Endothelial cell of umbilical vein (primary cell): ENCODE data around the gene BCAR1.
"Not testable (repeated sequence)": the region's sequence is repeated elsewhere in the genome, so short reads cannot be mapped to it uniquely, and the experiment has no call there.

Experiments used
- EZH2 ChIP-seq: IDR thresholded peaks from 2 replicates; pipeline ENCODE4 v1.6.1; 2012; ENCODE audit warnings: borderline replicate concordance, low read depth, mild to moderate bottlenecking, moderate library complexity, low read length, inconsistent platforms; ENCODE audit not compliant: severe bottlenecking
- FOS ChIP-seq: IDR thresholded peaks from 2 replicates; pipeline ENCODE4 v1.6.1; 2011; ENCODE audit warnings: mild to moderate bottlenecking, low read length, moderate library complexity, borderline replicate concordance; ENCODE audit not compliant: insufficient read depth
- GATA2 ChIP-seq: IDR thresholded peaks from 2 replicates; pipeline ENCODE4 v1.7.0; 2011; ENCODE audit warnings: low read depth, mild to moderate bottlenecking, moderate library complexity, mixed read lengths, low read length; ENCODE audit not compliant: insufficient read length, insufficient read depth
- JUN ChIP-seq: IDR thresholded peaks from 2 replicates; pipeline ENCODE4 v1.6.1; 2011; ENCODE audit warnings: borderline replicate concordance, low read depth; ENCODE audit not compliant: insufficient read length, insufficient read depth
- MYC ChIP-seq: IDR thresholded peaks from one replicate; pipeline ENCODE4 v1.6.1; 2011; ENCODE audit warnings: mild to moderate bottlenecking, low read depth, low read length
- POLR2A ChIP-seq: IDR thresholded peaks from 2 replicates; pipeline ENCODE4 v1.6.1; 2012; ENCODE audit warnings: low read depth, mild to moderate bottlenecking, control low read depth, low read length
- POLR2AphosphoS5 ChIP-seq: IDR thresholded peaks from 2 replicates; pipeline ENCODE4 v1.6.1; 2012; ENCODE audit warnings: low read depth, mild to moderate bottlenecking, control low read depth, low read length, moderate library complexity; ENCODE audit not compliant: insufficient read depth
- TF ChIP-seq, protein P1 (sequence below), 2 donors: IDR thresholded peaks; 1 replicate in 1 of 2; 2 replicates in 1 of 2; pipeline ENCODE4 v1.5.1; 2011; ENCODE audit warnings: low read length in 2 of 2, mild to moderate bottlenecking in 2 of 2, moderate library complexity in 2 of 2, control low read depth in 1 of 2, inconsistent platforms in 1 of 2, low read depth in 1 of 2; ENCODE audit not compliant: insufficient read depth in 1 of 2; ENCODE audit errors: extremely low read depth in 1 of 2
- TF ChIP-seq, protein P2 (sequence below): IDR thresholded peaks from 2 replicates; pipeline ENCODE4 v1.6.1; 2011; ENCODE audit not compliant: insufficient read depth, insufficient read length

- TF ChIP-seq, protein P1, sequence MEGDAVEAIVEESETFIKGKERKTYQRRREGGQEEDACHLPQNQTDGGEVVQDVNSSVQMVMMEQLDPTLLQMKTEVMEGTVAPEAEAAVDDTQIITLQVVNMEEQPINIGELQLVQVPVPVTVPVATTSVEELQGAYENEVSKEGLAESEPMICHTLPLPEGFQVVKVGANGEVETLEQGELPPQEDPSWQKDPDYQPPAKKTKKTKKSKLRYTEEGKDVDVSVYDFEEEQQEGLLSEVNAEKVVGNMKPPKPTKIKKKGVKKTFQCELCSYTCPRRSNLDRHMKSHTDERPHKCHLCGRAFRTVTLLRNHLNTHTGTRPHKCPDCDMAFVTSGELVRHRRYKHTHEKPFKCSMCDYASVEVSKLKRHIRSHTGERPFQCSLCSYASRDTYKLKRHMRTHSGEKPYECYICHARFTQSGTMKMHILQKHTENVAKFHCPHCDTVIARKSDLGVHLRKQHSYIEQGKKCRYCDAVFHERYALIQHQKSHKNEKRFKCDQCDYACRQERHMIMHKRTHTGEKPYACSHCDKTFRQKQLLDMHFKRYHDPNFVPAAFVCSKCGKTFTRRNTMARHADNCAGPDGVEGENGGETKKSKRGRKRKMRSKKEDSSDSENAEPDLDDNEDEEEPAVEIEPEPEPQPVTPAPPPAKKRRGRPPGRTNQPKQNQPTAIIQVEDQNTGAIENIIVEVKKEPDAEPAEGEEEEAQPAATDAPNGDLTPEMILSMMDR (IDR thresholded peaks at IDR 0.05; ENCODE audit: extremely low read depth in 1 of 2, insufficient read depth in 1 of 2, low read depth in 1 of 2, low read length in 2 of 2): not testable (repeated sequence)
- not testable (repeated sequence) for TF ChIP-seq POLR2A, POLR2AphosphoS5, EZH2, JUN, GATA2, MYC, FOS
- TF ChIP-seq, protein P2, sequence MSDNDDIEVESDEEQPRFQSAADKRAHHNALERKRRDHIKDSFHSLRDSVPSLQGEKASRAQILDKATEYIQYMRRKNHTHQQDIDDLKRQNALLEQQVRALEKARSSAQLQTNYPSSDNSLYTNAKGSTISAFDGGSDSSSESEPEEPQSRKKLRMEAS: not testable (repeated sequence)
These were observed 46.5 kb downstream of the BCAR1 start for GRCh38 chr16:75204905-75205304.
